Stimulated activated CD8-positive, alpha-beta memory T cell treated with anti-CD3 and anti-CD28 coated beads, Interleukin-15, amount 100 ng/mL, for 24 hours (primary cell): ENCODE data around the gene TRPC5OS.

Experiments
- DNase-seq: peaks from one replicate; pipeline ENCODE4 v3.0.0-alpha.2; 2020; ENCODE audit warnings: low read depth

Gene TRPC5OS

GRCh38 chrX:111875881-111876280 is at the start of gene TRPC5OS:
TSS of gene TRPC5OS (plus strand) at chrX:111876181. CDS start at chrX:111901850, 25,669 bp downstream.
- DNase-seq = no peak

- no peak for DNase-seq
These were observed 46.6 kb upstream of the TRPC5OS start for GRCh38 chrX:111829345-111829744.

GRCh38 chrX:111830571-111830970 is 45.4 kb upstream of the TRPC5OS start:
- no peak for DNase-seq

GRCh38 chrX:111831343-111831742 is 44.6 kb upstream of the TRPC5OS start:
- DNase-seq = no peak

- DNase-seq = no peak
These were observed 38.8 kb upstream of the TRPC5OS start for GRCh38 chrX:111837197-111837596.

- DNase-seq = no peak
These were observed 28.4 kb upstream of the TRPC5OS start for GRCh38 chrX:111847491-111848133.

- DNase-seq = no peak
These were observed 27.4 kb upstream of the TRPC5OS start for GRCh38 chrX:111848541-111848940.

- no peak for DNase-seq
These were observed 25.0 kb upstream of the TRPC5OS start for GRCh38 chrX:111850975-111851374.

- no peak for DNase-seq
These were observed 21.2 kb upstream of the TRPC5OS start for GRCh38 chrX:111854556-111855490.

- DNase-seq = no peak
These were observed 18.4 kb upstream of the TRPC5OS start for GRCh38 chrX:111857534-111858060.

GRCh38 chrX:111861605-111862004 is 14.4 kb upstream of the TRPC5OS start:
- DNase-seq = no peak

GRCh38 chrX:111867236-111867635 is 8.7 kb upstream of the TRPC5OS start:
- no peak for DNase-seq

GRCh38 chrX:111868726-111869638 is 7.0 kb upstream of the TRPC5OS start:
- DNase-seq = no peak

- DNase-seq = no peak
These were observed 6.3 kb upstream of the TRPC5OS start for GRCh38 chrX:111869639-111870034.

- no peak for DNase-seq
These were observed 1.7 kb upstream of the TRPC5OS start for GRCh38 chrX:111874241-111874640.

GRCh38 chrX:111876646-111877045 is 665 bp downstream of the TRPC5OS start:
- DNase-seq = no peak

- no peak for DNase-seq
These were observed 1.7 kb downstream of the TRPC5OS start for GRCh38 chrX:111877681-111878080.

GRCh38 chrX:111880735-111881134 is 4.8 kb downstream of the TRPC5OS start:
- DNase-seq = no peak

GRCh38 chrX:111881715-111882114 is 5.7 kb downstream of the TRPC5OS start:
- no peak for DNase-seq

- no peak for DNase-seq
These were observed 10.7 kb downstream of the TRPC5OS start for GRCh38 chrX:111886678-111887077.

GRCh38 chrX:111888600-111888999 is 12.6 kb downstream of the TRPC5OS start:
- DNase-seq = no peak

GRCh38 chrX:111892375-111892774 is 16.4 kb downstream of the TRPC5OS start:
- DNase-seq = no peak
